ENCODE measurements around the gene RNF220. TPM values are rescaled to one million over a fixed set of nuclear protein-coding genes. Genes with fewer than 3 reads are reported as not detected.

Gene RNF220
- total RNA-seq, 1 experiment from 2014 or later, result 66.6 TPM

DNA sequence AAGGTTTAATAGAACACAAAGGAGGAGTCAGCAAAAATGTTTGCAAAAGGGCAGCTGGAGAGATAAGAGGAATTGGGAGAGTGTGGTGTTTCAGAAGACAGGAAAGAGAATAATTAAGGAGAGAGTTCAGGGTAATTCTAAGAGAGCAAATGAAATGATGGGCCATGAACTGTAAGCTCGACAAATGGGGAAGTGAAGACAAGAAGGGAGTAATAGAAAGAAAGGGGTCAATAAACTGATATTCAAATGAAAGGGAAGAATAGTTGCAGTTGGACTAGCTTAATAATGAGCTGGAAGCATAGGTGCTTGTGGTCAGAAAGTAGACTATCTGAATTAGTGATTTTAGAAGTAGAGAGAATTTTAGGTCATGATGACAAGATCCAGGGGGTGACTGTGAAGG lies 15.6 kb upstream of the RNF220 start:
- H3K9ac ChIP-seq (ENCODE audit: low read length), result no peak overlapping the region
- no peaks in the 10 kb centered on the region for H3K36me3 ChIP-seq (ENCODE audit: low read depth, low read length)
- no peak overlapping the region for H3K4me3 ChIP-seq (ENCODE audit: low read length)
- H3K79me2 ChIP-seq (ENCODE audit: low read length), result no peaks in the 10 kb centered on the region
- ATAC-seq (no peak), DNase-seq (no peak)
- peaks cover 6% of the 10 kb centered on the region; the same call in 1 of the 2 replicates for H3K4me1 ChIP-seq (ENCODE audit: insufficient read depth, low read length)
- H3K27ac ChIP-seq (ENCODE audit: low read length), result peak overlapping the region; percentile 45; the same call in 1 of the 2 replicates
- no peaks in the 10 kb centered on the region for H3K9me2 ChIP-seq (replicated peaks; ENCODE audit: low read length)
- H2AFZ ChIP-seq (ENCODE audit: low read length), result no peak overlapping the region
- no peak overlapping the region for H3K4me2 ChIP-seq (ENCODE audit: low read length)
- no peaks in the 10 kb centered on the region for H3K9me3 ChIP-seq (ENCODE audit: low read length)
- no peaks in the 10 kb centered on the region for H3F3A ChIP-seq (ENCODE audit: low read length, unreplicated experiment)
- intact Hi-C loops (cut with micrococcal nuclease), result no loop called here
- H3K27me3 ChIP-seq (ENCODE audit: low read length), result no peaks in the 10 kb centered on the region
- ChIA-PET CTCF (no interaction called here), POLR2A (ENCODE audit: unreplicated experiment) (no interaction called here)
- H4K20me1 ChIP-seq (ENCODE audit: low read length), result no peaks in the 10 kb centered on the region
- no TSS peak for BruUV-seq (replicated peaks)
- TF ChIP-seq EZH2phosphoT487 (IDR thresholded peaks at IDR 0.05; ENCODE audit: borderline replicate concordance, low read length), result no peak
- TF ChIP-seq, protein P1, sequence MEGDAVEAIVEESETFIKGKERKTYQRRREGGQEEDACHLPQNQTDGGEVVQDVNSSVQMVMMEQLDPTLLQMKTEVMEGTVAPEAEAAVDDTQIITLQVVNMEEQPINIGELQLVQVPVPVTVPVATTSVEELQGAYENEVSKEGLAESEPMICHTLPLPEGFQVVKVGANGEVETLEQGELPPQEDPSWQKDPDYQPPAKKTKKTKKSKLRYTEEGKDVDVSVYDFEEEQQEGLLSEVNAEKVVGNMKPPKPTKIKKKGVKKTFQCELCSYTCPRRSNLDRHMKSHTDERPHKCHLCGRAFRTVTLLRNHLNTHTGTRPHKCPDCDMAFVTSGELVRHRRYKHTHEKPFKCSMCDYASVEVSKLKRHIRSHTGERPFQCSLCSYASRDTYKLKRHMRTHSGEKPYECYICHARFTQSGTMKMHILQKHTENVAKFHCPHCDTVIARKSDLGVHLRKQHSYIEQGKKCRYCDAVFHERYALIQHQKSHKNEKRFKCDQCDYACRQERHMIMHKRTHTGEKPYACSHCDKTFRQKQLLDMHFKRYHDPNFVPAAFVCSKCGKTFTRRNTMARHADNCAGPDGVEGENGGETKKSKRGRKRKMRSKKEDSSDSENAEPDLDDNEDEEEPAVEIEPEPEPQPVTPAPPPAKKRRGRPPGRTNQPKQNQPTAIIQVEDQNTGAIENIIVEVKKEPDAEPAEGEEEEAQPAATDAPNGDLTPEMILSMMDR (conservative IDR thresholded peaks at IDR 0.05; ENCODE audit: low read depth, low read length), result no peak

GRCh38 chr1:44390277-44390676 lies 14.8 kb upstream of the RNF220 start:
- H3K79me2 ChIP-seq (ENCODE audit: low read length), result no peaks in the 10 kb centered on the region
- H3K36me3 ChIP-seq (ENCODE audit: low read depth, low read length), result no peaks in the 10 kb centered on the region
- DNase-seq (peak; percentile 81), ATAC-seq (peak; percentile 77)
- peaks cover 4% of the 10 kb centered on the region; the same call in 1 of the 2 replicates for H3K27me3 ChIP-seq (ENCODE audit: low read length)
- BruUV-seq (replicated peaks), result no TSS peak
- POLR2A ChIA-PET (ENCODE audit: unreplicated experiment), result interaction anchor here (0.5 kb wide), 1 partner anchor 62 kb away, joined by 3 read pairs; no protein-coding TSS in a partner anchor
- peak overlapping the region; percentile 45 for H3K27ac ChIP-seq (ENCODE audit: low read length)
- H3K9ac ChIP-seq (ENCODE audit: low read length), result no peak overlapping the region
- no peaks in the 10 kb centered on the region for H3K9me3 ChIP-seq (ENCODE audit: low read length)
- no peaks in the 10 kb centered on the region for H4K20me1 ChIP-seq (ENCODE audit: low read length)
- H3K9me2 ChIP-seq (replicated peaks; ENCODE audit: low read length), result no peaks in the 10 kb centered on the region
- H3F3A ChIP-seq (ENCODE audit: low read length, unreplicated experiment), result no peaks in the 10 kb centered on the region
- H3K4me3 ChIP-seq (ENCODE audit: low read length), result no peak overlapping the region
- H3K4me2 ChIP-seq (ENCODE audit: low read length), result peak overlapping the region; percentile 28
- TF ChIP-seq EZH2phosphoT487 (IDR thresholded peaks at IDR 0.05; ENCODE audit: borderline replicate concordance, low read length), result no peak
- TF ChIP-seq EZH2 (IDR thresholded peaks at IDR 0.05; ENCODE audit: low read length, unreplicated experiment), result no peak
- TF ChIP-seq, protein P1 (conservative IDR thresholded peaks at IDR 0.05; ENCODE audit: low read depth, low read length), result no peak
- H3K4me1 ChIP-seq (ENCODE audit: insufficient read depth, low read length), result peaks cover 6% of the 10 kb centered on the region; the same call in 1 of the 2 replicates
- CTCF ChIA-PET, result no interaction called here
- H2AFZ ChIP-seq (ENCODE audit: low read length), result no peak overlapping the region
- intact Hi-C loops (cut with micrococcal nuclease), result no loop called here

DNA sequence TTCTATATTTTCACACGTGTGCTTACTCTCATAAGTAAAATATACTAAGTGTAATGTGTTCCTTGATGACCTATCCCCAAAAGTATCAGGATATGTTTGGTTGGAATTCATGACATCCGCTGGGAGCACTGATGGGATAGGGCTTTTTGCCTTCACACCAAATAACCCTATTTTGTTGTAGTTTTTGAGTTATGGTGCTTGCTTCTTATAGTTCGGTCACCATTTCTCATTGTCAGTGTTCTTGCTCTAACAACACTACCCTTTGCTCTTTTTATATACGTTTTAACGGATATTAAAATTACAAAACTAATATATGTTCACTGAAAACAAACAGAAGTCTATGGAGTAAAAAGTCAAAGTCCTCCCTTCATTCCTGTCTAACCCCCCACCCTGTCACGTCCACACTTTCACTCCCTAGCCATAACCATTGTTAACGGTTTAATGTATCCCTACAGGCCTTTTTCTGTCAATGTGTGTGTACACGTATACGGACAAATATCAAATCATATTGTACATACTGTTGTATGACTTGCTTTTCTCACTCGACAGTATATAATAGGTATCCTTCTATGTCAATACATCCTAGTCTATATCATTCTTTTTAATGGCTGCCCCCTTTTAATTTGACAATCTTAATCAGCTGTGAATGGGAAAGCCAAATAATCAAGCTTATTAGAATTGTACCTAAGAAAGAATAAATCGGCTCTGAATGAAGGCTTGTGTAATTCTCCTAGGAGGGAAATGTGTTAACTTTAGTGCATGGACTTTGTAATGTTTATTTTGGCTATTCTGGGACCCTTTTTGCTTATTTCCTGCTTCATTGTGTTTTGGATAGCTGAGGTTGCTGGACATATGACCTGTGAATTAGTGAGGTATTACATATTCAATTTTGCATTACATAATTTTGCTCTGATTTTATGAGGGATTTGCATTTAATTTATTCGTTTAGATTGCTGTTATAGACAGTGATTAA lies 3.5 kb upstream of the RNF220 start:
- no peak overlapping the region for H3K27ac ChIP-seq (ENCODE audit: low read length)
- no peak for TF ChIP-seq EZH2phosphoT487 (IDR thresholded peaks at IDR 0.05; ENCODE audit: borderline replicate concordance, low read length)
- no peak overlapping the region for H3K4me3 ChIP-seq (ENCODE audit: low read length)
- POLR2A ChIA-PET (ENCODE audit: unreplicated experiment), result no interaction called here
- DNase-seq, result no peak
- H3K79me2 ChIP-seq (ENCODE audit: low read length), result no peaks in the 10 kb centered on the region
- H4K20me1 ChIP-seq (ENCODE audit: low read length), result no peaks in the 10 kb centered on the region
- BruUV-seq (replicated peaks), result no TSS peak
- H3K36me3 ChIP-seq (ENCODE audit: low read depth, low read length), result no peaks in the 10 kb centered on the region
- no peak overlapping the region for H3K9ac ChIP-seq (ENCODE audit: low read length)
- ATAC-seq, result no peak
- no peaks in the 10 kb centered on the region for H3K9me3 ChIP-seq (ENCODE audit: low read length)
- H3K4me2 ChIP-seq (ENCODE audit: low read length), result no peak overlapping the region
- peaks cover 3% of the 10 kb centered on the region; the same call in 1 of the 2 replicates for H3K4me1 ChIP-seq (ENCODE audit: insufficient read depth, low read length)
- no peak overlapping the region for H2AFZ ChIP-seq (ENCODE audit: low read length)
- H3K9me2 ChIP-seq (replicated peaks; ENCODE audit: low read length), result no peaks in the 10 kb centered on the region
- CTCF ChIA-PET, result no interaction called here
- no peaks in the 10 kb centered on the region for H3F3A ChIP-seq (ENCODE audit: low read length, unreplicated experiment)
- intact Hi-C loops (cut with micrococcal nuclease), result no loop called here
- H3K27me3 ChIP-seq (ENCODE audit: low read length), result peaks cover 28% of the 10 kb centered on the region
